HCT116 (cell line): ENCODE results near the gene GTF3C1. TPM values are rescaled to one million over a fixed set of nuclear protein-coding genes. Genes with fewer than 3 reads are reported as not detected.

ENCODE experiments used
- ATAC-seq: fragments of 200-7000 bp; cut with Tn5 transposase; 2 replicates; pipeline ENCODE4 v1.9.1; 2020; ENCODE audit warnings: mild to moderate bottlenecking, moderate library complexity
- BruUV-seq: library from RNA; stranded (reverse); fragments of 400-500 nt; replicated peaks from 2 replicates; lab custom pipeline; 2021; lab: Mats Ljungman, UMichigan
- CTCF ChIA-PET: fragments of 300-600 bp; sonication (Branson Sonifier 250); formaldehyde crosslinking; loops from one replicate; lab custom pipeline; 2021; ENCODE audit warnings: antibody characterized with exemption; lab: Charles Lee
- POLR2A ChIA-PET: fragments of 300-600, 350-600 bp; sonication (Branson Sonifier 250); formaldehyde crosslinking; loops from one replicate; lab custom pipeline; 2021; ENCODE audit warnings: antibody characterized with exemption; lab: Charles Lee
- RAD21 ChIA-PET, 2 experiments: fragments of 300-600 bp; sonication (Branson Sonifier 250); formaldehyde crosslinking; loops; one replicate each; lab custom pipeline; 2023; ENCODE audit warnings: low total read pairs in 2 of 2; ENCODE audit not compliant: uncharacterized antibody in 2 of 2, unreplicated experiment in 2 of 2, low non-redundant PET in 1 of 2; lab: Charles Lee
- DNase-seq: peaks from one replicate; pipeline ENCODE4 v3.0.0-alpha.2; 2010; ENCODE audit warnings: low read depth, low spot score
- H2AFZ ChIP-seq: fragments of 200-600 bp; shearing (Covaris generic), sonication (generic); 2 replicates; pipeline ENCODE4 v1.6.1; 2017; ENCODE audit warnings: low read depth, mixed run types, mixed read lengths, antibody characterized with exemption, low read length; ENCODE audit not compliant: poor library complexity, severe bottlenecking
- H3K27ac ChIP-seq: 2 replicates; pipeline ENCODE4 v1.5.1; 2012; ENCODE audit warnings: low read depth, low read length
- H3K27me3 ChIP-seq: fragments of 200-600 bp; sonication (generic); 2 replicates; pipeline ENCODE4 v1.6.1; 2016; ENCODE audit warnings: mixed run types, low read length, mixed read lengths; ENCODE audit not compliant: insufficient read depth
- H3K36me3 ChIP-seq, 2 experiments: fragments of 200-500 bp in 1 of 2; fragments of 200-600 bp in 1 of 2; sonication (Bioruptor generic) in 1 of 2; sonication (generic) in 1 of 2; 2 replicates each; pipeline versions ENCODE4 v1.5.1 to v1.6.1; 2014 to 2016; ENCODE audit warnings: low read length in 2 of 2, inconsistent platforms in 1 of 2, mixed read lengths in 1 of 2, mixed run types in 1 of 2; ENCODE audit not compliant: insufficient read depth in 2 of 2, control insufficient read depth in 1 of 2
- H3K4me1 ChIP-seq, 2 experiments: fragments of 200-600 bp in 1 of 2; sonication (generic) in 1 of 2; 2 replicates each; pipeline versions ENCODE4 v1.5.1 to v1.6.1; 2012 to 2017; ENCODE audit warnings: low read length in 2 of 2, inconsistent platforms in 1 of 2, mild to moderate bottlenecking in 1 of 2, mixed read lengths in 1 of 2, mixed run types in 1 of 2, moderate library complexity in 1 of 2; ENCODE audit not compliant: insufficient read depth in 2 of 2, control insufficient read depth in 1 of 2
- H3K4me2 ChIP-seq: fragments of 200-600 bp; sonication (generic); 2 replicates; pipeline ENCODE4 v1.6.1; 2017; ENCODE audit warnings: mixed run types, low read length, mixed read lengths
- H3K4me3 ChIP-seq, 2 experiments: fragments of 200-600 bp in 1 of 2; sonication (generic) in 1 of 2; replicated peaks in 1 of 2; 2 replicates each; pipeline ENCODE4 v1.5.1; 2011 to 2016; ENCODE audit warnings: low read length in 2 of 2, control low read depth in 1 of 2, low read depth in 1 of 2, mild to moderate bottlenecking in 1 of 2, mixed read lengths in 1 of 2, mixed run types in 1 of 2
- H3K79me2 ChIP-seq: fragments of 200-600 bp; sonication (generic); 2 replicates; pipeline ENCODE4 v1.6.1; 2017; ENCODE audit warnings: mild to moderate bottlenecking, mixed run types, low read length, moderate library complexity, mixed read lengths; ENCODE audit not compliant: insufficient read depth
- H3K9ac ChIP-seq: fragments of 200-600 bp; sonication (generic); 2 replicates; pipeline ENCODE4 v1.6.1; 2016; ENCODE audit warnings: low read length, mixed read lengths
- H3K9me2 ChIP-seq: fragments of 200-600 bp; sonication (generic), shearing (Covaris generic); 2 replicates; pipeline ENCODE4 v1.6.1; 2017; ENCODE audit warnings: mixed run types, mild to moderate bottlenecking, moderate library complexity; ENCODE audit not compliant: insufficient read depth
- H3K9me3 ChIP-seq, 2 experiments: fragments of 200-500 bp in 1 of 2; fragments of 200-600 bp in 1 of 2; sonication (Bioruptor generic) in 1 of 2; sonication (generic) in 1 of 2; 2 replicates each; pipeline ENCODE4 v1.6.1; 2014 to 2017; ENCODE audit warnings: low read length in 2 of 2, mixed read lengths in 2 of 2, inconsistent platforms in 1 of 2, low read depth in 1 of 2, mild to moderate bottlenecking in 1 of 2, mixed run types in 1 of 2, moderate library complexity in 1 of 2; ENCODE audit not compliant: control insufficient read depth in 1 of 2, insufficient read depth in 1 of 2
- H4K20me1 ChIP-seq: fragments of 200-600 bp; sonication (generic), shearing (Covaris generic); 2 replicates; pipeline ENCODE4 v1.6.1; 2017; ENCODE audit warnings: mixed run types, mild to moderate bottlenecking, moderate library complexity; ENCODE audit not compliant: insufficient read depth
- ATF3 ChIP-seq: IDR thresholded peaks from 2 replicates; pipeline ENCODE4 v1.6.1; 2012
- CBX3 ChIP-seq: IDR thresholded peaks from 2 replicates; pipeline ENCODE4 v1.6.1; 2012; ENCODE audit warnings: low read depth
- CEBPB ChIP-seq: IDR thresholded peaks from 2 replicates; pipeline ENCODE4 v1.6.1; 2012; ENCODE audit warnings: low read depth
- CTCF ChIP-seq, 3 experiments: fragments of 200-600 bp in 1 of 3; sonication (generic) in 1 of 3; IDR thresholded peaks in 2 of 3; conservative IDR thresholded peaks in 1 of 3; 2 replicates each; pipeline ENCODE4 v1.5.1; 2012 to 2017; ENCODE audit warnings: low read depth in 2 of 3, low read length in 2 of 3, antibody characterized with exemption in 1 of 3, borderline replicate concordance in 1 of 3, control low read depth in 1 of 3, mild to moderate bottlenecking in 1 of 3, mixed read lengths in 1 of 3, mixed run types in 1 of 3, moderate library complexity in 1 of 3; ENCODE audit not compliant: insufficient read depth in 1 of 3
- EGR1 ChIP-seq: IDR thresholded peaks from 2 replicates; pipeline ENCODE4 v1.6.1; 2012; ENCODE audit warnings: low read depth
- EZH2 ChIP-seq: fragments of 200-600 bp; sonication (generic); IDR thresholded peaks from 2 replicates; pipeline ENCODE4 v1.6.1; 2017; ENCODE audit warnings: antibody characterized with exemption, mixed run types
- JUND ChIP-seq: IDR thresholded peaks from 2 replicates; pipeline ENCODE4 v1.6.1; 2012
- POLR2AphosphoS5 ChIP-seq: IDR thresholded peaks from 2 replicates; pipeline ENCODE4 v1.6.1; 2011; ENCODE audit warnings: mild to moderate bottlenecking, low read depth, low read length, moderate library complexity
- RAD21 ChIP-seq: IDR thresholded peaks from 2 replicates; pipeline ENCODE4 v1.6.1; 2012; ENCODE audit warnings: low read depth, mild to moderate bottlenecking
- SIN3A ChIP-seq: IDR thresholded peaks from 2 replicates; pipeline ENCODE4 v1.6.1; 2012; ENCODE audit warnings: low read depth
- SP1 ChIP-seq: IDR thresholded peaks from 2 replicates; pipeline ENCODE4 v1.6.1; 2012; ENCODE audit warnings: low read depth
- SRF ChIP-seq: IDR thresholded peaks from 2 replicates; pipeline ENCODE4 v1.6.1; 2012; ENCODE audit warnings: low read depth
- YY1 ChIP-seq: IDR thresholded peaks from 2 replicates; pipeline ENCODE4 v1.6.1; 2011; ENCODE audit warnings: low read length, low read depth, moderate library complexity, mild to moderate bottlenecking; ENCODE audit not compliant: insufficient replicate concordance; ENCODE audit errors: extremely low read depth
- ZBTB33 ChIP-seq: IDR thresholded peaks from 2 replicates; pipeline ENCODE4 v1.6.1; 2011; ENCODE audit warnings: mild to moderate bottlenecking, low read length, moderate library complexity; ENCODE audit not compliant: insufficient replicate concordance; ENCODE audit errors: extremely low read depth
- intact Hi-C: fragments of 100-400 bp; cut with micrococcal nuclease; formaldehyde crosslinking; loops from 2 replicates; pipeline ENCODE4 v1.10.0; 2022
- total RNA-seq: library from RNA; stranded (reverse); gene quantifications from one replicate; pipeline ENCODE4 v1.2.1, GENCODE V29; 2021; ENCODE audit not compliant: unreplicated experiment

Gene GTF3C1
- total RNA-seq, 1 experiment from 2014 or later: 97.5 TPM

GRCh38 chr16:27595993-27596392, 46.3 kb upstream of the GTF3C1 start:
- ChIA-PET POLR2A (no interaction called here), CTCF (no interaction called here), RAD21 (no interaction called here)
- H3K9me2 ChIP-seq: no peaks in the 10 kb centered on the region
- H4K20me1 ChIP-seq: no peaks in the 10 kb centered on the region
- no peak for ATAC-seq
- no peaks in the 10 kb centered on the region for H3K27me3 ChIP-seq
- H3K4me1 ChIP-seq: no peaks in the 10 kb centered on the region
- no peak overlapping the region for H2AFZ ChIP-seq
- H3K9ac ChIP-seq: no peak overlapping the region
- intact Hi-C loops: no loop called here
- no peak overlapping the region for H3K27ac ChIP-seq
- DNase-seq: no peak
- TF ChIP-seq ZBTB33 (no peak), SIN3A (no peak), JUND (no peak), YY1 (no peak), CBX3 (no peak), ATF3 (no peak), EZH2 (no peak), SRF (no peak), RAD21 (no peak), CEBPB (no peak), SP1 (no peak), POLR2AphosphoS5 (no peak), CTCF (IDR thresholded peaks at IDR 0.05 in 2 of 3, conservative IDR thresholded peaks at IDR 0.05 in 1 of 3; ENCODE audit: borderline replicate concordance in 1 of 3, insufficient read depth in 1 of 3, low read depth in 2 of 3, low read length in 2 of 3) (no peak), EGR1 (no peak)
- no peaks in the 10 kb centered on the region for H3K9me3 ChIP-seq
- no peak overlapping the region for H3K4me2 ChIP-seq
- no peaks in the 10 kb centered on the region for H3K79me2 ChIP-seq
- no peaks in the 10 kb centered on the region for H3K36me3 ChIP-seq
- no peak overlapping the region for H3K4me3 ChIP-seq
- BruUV-seq: no TSS peak
